ENCODE data around the gene SLC7A6OS.

Gene SLC7A6OS

GRCh38 chr16:68287276-68288251 is 23.2 kb downstream of the SLC7A6OS start:
- TF ChIP-seq CTCF (IDR thresholded peaks at IDR 0.05; ENCODE audit: insufficient read depth, low read length, missing control alignments): no peak
- ChIA-PET CTCF (interaction anchor here (1.0 to 5.0 kb wide), 8 partner anchors 11 to 44 kb away, joined by 3 to 44 read pairs (median 4); partner anchors contain the start of genes PRMT7, SLC7A6 and SLC7A6OS), POLR2A (interaction anchor here (0.6 to 2.6 kb wide), 5 partner anchors 11 to 23 kb away, joined by 3 to 19 read pairs (median 4); partner anchors contain the start of genes PRMT7, SLC7A6 and SLC7A6OS)
- H3K4me3 ChIP-seq (ENCODE audit: low read depth, low read length): no peak overlapping the region
- peak; percentile 40 for DNase-seq (ENCODE audit: low read depth, low spot score)

- CTCF ChIA-PET: interaction anchor here (1.0 to 3.7 kb wide), 5 partner anchors 8 to 43 kb away, joined by 3 to 17 read pairs (median 4); no protein-coding TSS in a partner anchor
- no peak for DNase-seq (ENCODE audit: low read depth, low spot score)
- H3K4me3 ChIP-seq (ENCODE audit: low read depth, low read length): no peak overlapping the region
- no peak for TF ChIP-seq CTCF (IDR thresholded peaks at IDR 0.05; ENCODE audit: insufficient read depth, low read length, missing control alignments)
- POLR2A ChIA-PET: interaction anchor here (2.6 kb wide), 1 partner anchor 25 kb away, joined by 19 read pairs; the partner anchor contains the start of genes PRMT7 and SLC7A6OS
Measured at GRCh38 chr16:68286153-68287074, 24.3 kb downstream of the SLC7A6OS start.

- CTCF ChIA-PET: interaction anchor here (1.1 to 3.7 kb wide), 5 partner anchors 8 to 24 kb away, joined by 3 to 17 read pairs (median 3); partner anchors contain the start of gene SLC7A6
- H3K4me3 ChIP-seq (ENCODE audit: low read depth, low read length): no peak overlapping the region
Measured at GRCh38 chr16:68285683-68286082, 25.1 kb downstream of the SLC7A6OS start.

GRCh38 chr16:68284847-68285246 is 25.9 kb downstream of the SLC7A6OS start:
- CTCF ChIA-PET: interaction anchor here (0.9 to 3.7 kb wide), 6 partner anchors 9 to 23 kb away, joined by 3 to 17 read pairs (median 4); partner anchors contain the start of gene SLC7A6
- no peak overlapping the region for H3K4me3 ChIP-seq (ENCODE audit: low read depth, low read length)
- no peak for DNase-seq (ENCODE audit: low read depth, low spot score)
- POLR2A ChIA-PET: interaction anchor here (1.1 kb wide), 1 partner anchor 15 kb away, joined by 3 read pairs; no protein-coding TSS in a partner anchor
- no peak for TF ChIP-seq CTCF (IDR thresholded peaks at IDR 0.05; ENCODE audit: insufficient read depth, low read length, missing control alignments)

More at GRCh38 chr16:68285683-68286082, 25.1 kb downstream of the SLC7A6OS start:
- DNase-seq (ENCODE audit: low read depth, low spot score): no peak
- POLR2A ChIA-PET: interaction anchor here (1.1 kb wide), 1 partner anchor 14 kb away, joined by 3 read pairs; no protein-coding TSS in a partner anchor
- TF ChIP-seq CTCF (IDR thresholded peaks at IDR 0.05; ENCODE audit: insufficient read depth, low read length, missing control alignments): no peak

GRCh38 chr16:68283801-68284598 is 26.7 kb downstream of the SLC7A6OS start:
- POLR2A ChIA-PET: no interaction called here
- TF ChIP-seq CTCF (IDR thresholded peaks at IDR 0.05; ENCODE audit: insufficient read depth, low read length, missing control alignments): no peak
- CTCF ChIA-PET: interaction anchor here (0.7 to 3.7 kb wide), 6 partner anchors 12 to 245 kb away, joined by 3 to 17 read pairs (median 8); partner anchors contain the start of gene SLC7A6
- DNase-seq (ENCODE audit: low read depth, low spot score): no peak
- no peak overlapping the region for H3K4me3 ChIP-seq (ENCODE audit: low read depth, low read length)

Data from AG04449 (cell line).